Osteocyte (in vitro differentiated cells): ENCODE results near the gene BLOC1S6. TPM values are rescaled to one million over a fixed set of nuclear protein-coding genes. Genes with fewer than 3 reads are reported as not detected.

Source experiments
- DNase-seq: peaks from one replicate; pipeline ENCODE4 v3.0.0; 2021; ENCODE audit warnings: mixed read lengths; ENCODE audit not compliant: unreplicated experiment; ENCODE audit errors: extremely low spot score
- H3K27ac Mint-ChIP-seq: one replicate; pipeline ENCODE4 v1.8.0; 2021; ENCODE audit warnings: mild to moderate bottlenecking, mixed read lengths; ENCODE audit not compliant: unreplicated experiment
- H3K27me3 Mint-ChIP-seq: one replicate; pipeline ENCODE4 v1.8.0; 2021; ENCODE audit warnings: mixed read lengths; ENCODE audit not compliant: unreplicated experiment
- H3K36me3 Mint-ChIP-seq: one replicate; pipeline ENCODE4 v1.8.0; 2021; ENCODE audit warnings: mixed read lengths; ENCODE audit not compliant: unreplicated experiment
- H3K4me1 Mint-ChIP-seq: one replicate; pipeline ENCODE4 v1.8.0; 2021; ENCODE audit warnings: mixed read lengths; ENCODE audit not compliant: unreplicated experiment
- H3K4me3 Mint-ChIP-seq: one replicate; pipeline ENCODE4 v1.8.0; 2021; ENCODE audit warnings: mild to moderate bottlenecking, moderate library complexity, mixed read lengths; ENCODE audit not compliant: unreplicated experiment
- H3K9me3 Mint-ChIP-seq: one replicate; pipeline ENCODE4 v1.8.0; 2021; ENCODE audit warnings: mixed read lengths; ENCODE audit not compliant: unreplicated experiment
- CTCF ChIP-seq: fragments of 200-600 bp; sonication (generic); IDR thresholded peaks from 2 replicates; pipeline ENCODE4 v1.5.0; 2021; ENCODE audit warnings: antibody characterized with exemption, mild to moderate bottlenecking, moderate library complexity
- total RNA-seq: library from RNA; stranded (reverse); gene quantifications from 2 replicates; pipeline ENCODE4 v1.2.1, GENCODE V29; 2021

The BLOC1S6 gene
- total RNA-seq, 1 donor from 2014 or later, result 49.7 TPM

- no peak overlapping the region for H3K27ac Mint-ChIP-seq
- no peaks in the 10 kb centered on the region for H3K36me3 Mint-ChIP-seq
- H3K9me3 Mint-ChIP-seq, result no peaks in the 10 kb centered on the region
- no peak for TF ChIP-seq CTCF
- DNase-seq, result no peak
- H3K4me1 Mint-ChIP-seq, result peaks cover 19% of the 10 kb centered on the region
- peaks cover 7% of the 10 kb centered on the region for H3K27me3 Mint-ChIP-seq
- H3K4me3 Mint-ChIP-seq, result no peak overlapping the region
These were observed 3.2 kb upstream of the BLOC1S6 start for GRCh38 chr15:45583731-45584639.

GRCh38 chr15:45585069-45585791 is 1.9 kb upstream of the BLOC1S6 start:
- no peak overlapping the region for H3K27ac Mint-ChIP-seq
- H3K9me3 Mint-ChIP-seq, result no peaks in the 10 kb centered on the region
- no peak overlapping the region for H3K4me3 Mint-ChIP-seq
- H3K36me3 Mint-ChIP-seq, result no peaks in the 10 kb centered on the region
- peaks cover 4% of the 10 kb centered on the region for H3K27me3 Mint-ChIP-seq
- H3K4me1 Mint-ChIP-seq, result peaks cover 29% of the 10 kb centered on the region
- no peak for TF ChIP-seq CTCF
- DNase-seq, result no peak

GRCh38 chr15:45586125-45586524 is 1.1 kb upstream of the BLOC1S6 start:
- Mint-ChIP-seq H3K4me1 (peaks cover 34% of the 10 kb centered on the region), H3K9me3 (no peaks in the 10 kb centered on the region), H3K27me3 (peaks cover 4% of the 10 kb centered on the region), H3K36me3 (no peaks in the 10 kb centered on the region), H3K27ac (peak overlapping the region; percentile 100), H3K4me3 (peak overlapping the region; percentile 95)
- no peak for DNase-seq
- TF ChIP-seq CTCF, result no peak

GRCh38 chr15:45586601-45587094 is 531 bp upstream of the BLOC1S6 start:
- Mint-ChIP-seq H3K4me3 (peak overlapping the region; percentile 95), H3K9me3 (no peaks in the 10 kb centered on the region), H3K36me3 (no peaks in the 10 kb centered on the region), H3K4me1 (peaks cover 35% of the 10 kb centered on the region), H3K27ac (peak overlapping the region; percentile 100), H3K27me3 (peaks cover 4% of the 10 kb centered on the region)
- DNase-seq, result no peak
- no peak for TF ChIP-seq CTCF

- TF ChIP-seq CTCF, result no peak
- Mint-ChIP-seq H3K9me3 (no peaks in the 10 kb centered on the region), H3K4me1 (peaks cover 36% of the 10 kb centered on the region), H3K27ac (peak overlapping the region; percentile 100), H3K36me3 (peaks cover 2% of the 10 kb centered on the region), H3K4me3 (peak overlapping the region; percentile 95), H3K27me3 (peaks cover 2% of the 10 kb centered on the region)
- no peak for DNase-seq
These were observed 638 bp downstream of the BLOC1S6 start for GRCh38 chr15:45587863-45588170.
